ENCODE results near the gene SOAT1. TPM values are rescaled to one million over a fixed set of nuclear protein-coding genes. Genes with fewer than 3 reads are reported as not detected.
"Not testable (repeated sequence)": the region's sequence is repeated elsewhere in the genome, so short reads cannot be mapped to it uniquely, and the experiment has no call there.

Gene SOAT1
- 31.3 TPM for total RNA-seq

GRCh38 chr1:179293340-179294327 is at the start of gene SOAT1:
SOAT1 (plus strand) TSS chr1:179293797; CDS start chr1:179302685, 8,888 bp downstream.
- ATAC-seq: peak; percentile 99
- intact Hi-C loops (cut with DNase I): loop anchor here (10.0 kb wide), 1 partner anchor 61 kb away; no protein-coding TSS in a partner anchor
- peak; percentile 98 for DNase-seq (ENCODE audit: low spot score)

GRCh38 chr1:179245426-179245825 is 48.2 kb upstream of the SOAT1 start:
- intact Hi-C loops (cut with DNase I); DNase-seq (ENCODE audit: low spot score): not testable (repeated sequence)

GRCh38 chr1:179247923-179248322 is 45.7 kb upstream of the SOAT1 start:
- ATAC-seq: no peak
- intact Hi-C loops (cut with DNase I): no loop called here

More at GRCh38 chr1:179245426-179245825, 48.2 kb upstream of the SOAT1 start:
- ATAC-seq: not testable (repeated sequence)

GRCh38 chr1:179251675-179252074 is 41.9 kb upstream of the SOAT1 start:
- intact Hi-C loops (cut with DNase I): no loop called here
- ATAC-seq: peak; percentile 64
- DNase-seq (ENCODE audit: low spot score): no peak

More at GRCh38 chr1:179247923-179248322, 45.7 kb upstream of the SOAT1 start:
- no peak for DNase-seq (ENCODE audit: low spot score)

GRCh38 chr1:179252606-179253005 is 41.0 kb upstream of the SOAT1 start:
- ATAC-seq (no peak), DNase-seq (ENCODE audit: low spot score) (no peak)
- intact Hi-C loops (cut with DNase I): no loop called here

GRCh38 chr1:179253286-179253972 is 40.2 kb upstream of the SOAT1 start:
- no peak for ATAC-seq
- intact Hi-C loops (cut with DNase I): no loop called here
- no peak for DNase-seq (ENCODE audit: low spot score)

GRCh38 chr1:179262183-179262582 is 31.4 kb upstream of the SOAT1 start:
- no peak for ATAC-seq
- intact Hi-C loops (cut with DNase I): no loop called here
- DNase-seq (ENCODE audit: low spot score): no peak

GRCh38 chr1:179263121-179263520 is 30.5 kb upstream of the SOAT1 start:
- DNase-seq (ENCODE audit: low spot score) (no peak), ATAC-seq (no peak)
- intact Hi-C loops (cut with DNase I): no loop called here

- ATAC-seq: no peak
- intact Hi-C loops (cut with DNase I): no loop called here
Measured at GRCh38 chr1:179264507-179264906, 29.1 kb upstream of the SOAT1 start.

GRCh38 chr1:179269071-179269470 is 24.5 kb upstream of the SOAT1 start:
- intact Hi-C loops (cut with DNase I): no loop called here
- DNase-seq (ENCODE audit: low spot score): no peak
- ATAC-seq: no peak

More at GRCh38 chr1:179264507-179264906, 29.1 kb upstream of the SOAT1 start:
- no peak for DNase-seq (ENCODE audit: low spot score)

GRCh38 chr1:179274424-179274823 is 19.2 kb upstream of the SOAT1 start:
- ATAC-seq; DNase-seq (ENCODE audit: low spot score); intact Hi-C loops (cut with DNase I): not testable (repeated sequence)

- DNase-seq (ENCODE audit: low spot score): no peak
- ATAC-seq: no peak
- intact Hi-C loops (cut with DNase I): no loop called here
Measured at GRCh38 chr1:179278920-179279319, 14.7 kb upstream of the SOAT1 start.

- no peak for ATAC-seq
- intact Hi-C loops (cut with DNase I): no loop called here
- no peak for DNase-seq (ENCODE audit: low spot score)
Measured at GRCh38 chr1:179283992-179284391, 9.6 kb upstream of the SOAT1 start.

GRCh38 chr1:179287946-179288345 is 5.7 kb upstream of the SOAT1 start:
- DNase-seq (ENCODE audit: low spot score): no peak
- ATAC-seq: no peak
- intact Hi-C loops (cut with DNase I): no loop called here

- ATAC-seq: no peak
- no peak for DNase-seq (ENCODE audit: low spot score)
- intact Hi-C loops (cut with DNase I): no loop called here
Measured at GRCh38 chr1:179288977-179289376, 4.6 kb upstream of the SOAT1 start.

GRCh38 chr1:179295164-179295755 is 1.7 kb downstream of the SOAT1 start:
- no peak for DNase-seq (ENCODE audit: low spot score)
- intact Hi-C loops (cut with DNase I): loop anchor here (10.0 kb wide), 1 partner anchor 60 kb away; no protein-coding TSS in a partner anchor
- no peak for ATAC-seq

- DNase-seq (ENCODE audit: low spot score): no peak
- ATAC-seq: no peak
- intact Hi-C loops (cut with DNase I): loop anchor here (10.0 kb wide), 1 partner anchor 58 kb away; no protein-coding TSS in a partner anchor
Measured at GRCh38 chr1:179296356-179297104, 2.9 kb downstream of the SOAT1 start.

- ATAC-seq (no peak), DNase-seq (ENCODE audit: low spot score) (no peak)
- intact Hi-C loops (cut with DNase I): loop anchor here (10.0 kb wide), 1 partner anchor 58 kb away; no protein-coding TSS in a partner anchor
Measured at GRCh38 chr1:179297105-179297378, 3.4 kb downstream of the SOAT1 start.

GRCh38 chr1:179298952-179299351 is 5.4 kb downstream of the SOAT1 start:
- intact Hi-C loops (cut with DNase I): loop anchor here (10.0 kb wide), 1 partner anchor 56 kb away; no protein-coding TSS in a partner anchor
- ATAC-seq: no peak
- no peak for DNase-seq (ENCODE audit: low spot score)

Data from sciatic nerve (tissue), 2 donors.